GM12878 (cell line): ENCODE measurements around the gene SPAG9. TPM values are rescaled to one million over a fixed set of nuclear protein-coding genes. Genes with fewer than 3 reads are reported as not detected.

ENCODE experiments used
- ATAC-seq: fragments of 200-7000 bp; cut with Tn5 transposase; 3 replicates; pipeline ENCODE4 v1.9.1; 2020; ENCODE audit warnings: mild to moderate bottlenecking, moderate library complexity
- BruUV-seq: library from RNA; stranded (reverse); fragments of 400-500 nt; replicated peaks from 2 replicates; lab custom pipeline; 2021; lab: Mats Ljungman, UMichigan
- CTCF ChIA-PET: fragments of 300-600 bp; sonication (Branson Sonifier 250); formaldehyde crosslinking; extraction: SDS; loops from one replicate; lab custom pipeline; 2021; ENCODE audit warnings: inconsistent platforms; lab: Yijun Ruan, JAX
- POLR2A ChIA-PET: fragments of 350-600 bp; formaldehyde crosslinking; extraction: SDS; loops from one replicate; lab custom pipeline; 2021; ENCODE audit warnings: inconsistent platforms; lab: Charles Lee
- RAD21 ChIA-PET: fragments of 300-600 bp; sonication (Branson Sonifier 250); formaldehyde crosslinking; loops from one replicate; lab custom pipeline; 2023; ENCODE audit warnings: antibody characterized with exemption; ENCODE audit not compliant: unreplicated experiment; lab: Charles Lee
- SMC1A ChIA-PET: fragments of 300-600 bp; sonication (Branson Sonifier 250); formaldehyde crosslinking; loops from one replicate; lab custom pipeline; 2023; ENCODE audit not compliant: unreplicated experiment, uncharacterized antibody; lab: Charles Lee
- DNase-seq: peaks from one replicate; pipeline ENCODE4 v3.0.0-alpha.2; 2011; ENCODE audit warnings: low read depth, low spot score
- FAIRE-seq: peaks from 3 replicates; lab custom pipeline; 2011; peaks lifted over from hg19 to GRCh38; lab: Jason Lieb, UNC
- H2AFZ ChIP-seq: 2 replicates; pipeline ENCODE4 v1.6.0; 2011; ENCODE audit warnings: low read depth, low read length, control low read depth; ENCODE audit not compliant: control insufficient read depth
- H3K27ac ChIP-seq: 2 replicates; pipeline ENCODE4 v1.5.1; 2011; ENCODE audit warnings: control low read depth; ENCODE audit not compliant: control insufficient read depth, insufficient read depth
- H3K27me3 ChIP-seq, 2 experiments: replicated peaks in 1 of 2; 2 replicates each; pipeline versions ENCODE4 v1.6.0 to v1.6.1; 2011; ENCODE audit warnings: low read length in 1 of 2; ENCODE audit not compliant: control insufficient read depth in 2 of 2, insufficient read depth in 2 of 2
- H3K36me3 ChIP-seq, 2 experiments: 2 replicates each; pipeline ENCODE4 v1.5.1; 2011; ENCODE audit warnings: low read length in 1 of 2; ENCODE audit not compliant: control insufficient read depth in 2 of 2, insufficient read depth in 2 of 2
- H3K4me1 ChIP-seq: 2 replicates; pipeline ENCODE4 v1.6.1; 2011; ENCODE audit warnings: mild to moderate bottlenecking, low read length, moderate library complexity, mixed read lengths; ENCODE audit not compliant: control insufficient read depth, insufficient read depth
- H3K4me2 ChIP-seq: 2 replicates; pipeline ENCODE4 v1.6.0; 2011; ENCODE audit warnings: control low read depth; ENCODE audit not compliant: control insufficient read depth, insufficient read depth
- H3K4me3 ChIP-seq: fragments of 200-600 bp; sonication (generic); 2 replicates; pipeline ENCODE4 v1.5.1; 2016
- H3K79me2 ChIP-seq: 2 replicates; pipeline ENCODE4 v1.6.0; 2011; ENCODE audit warnings: low read length; ENCODE audit not compliant: control insufficient read depth, insufficient read depth
- H3K9ac ChIP-seq: 2 replicates; pipeline ENCODE4 v1.8.0; 2011; ENCODE audit warnings: low read length, control low read depth, mixed read lengths; ENCODE audit not compliant: control insufficient read depth, insufficient read depth
- H3K9me3 ChIP-seq: replicated peaks from 3 replicates; pipeline ENCODE4 v1.5.1; 2011; ENCODE audit warnings: mild to moderate bottlenecking, low read length; ENCODE audit not compliant: control insufficient read depth, insufficient read depth
- H4K20me1 ChIP-seq: 2 replicates; pipeline ENCODE4 v1.6.0; 2011; ENCODE audit not compliant: control insufficient read depth, insufficient read depth
- CREM ChIP-seq: IDR thresholded peaks from 2 replicates; pipeline ENCODE4 v1.6.1; 2014; ENCODE audit warnings: antibody characterized with exemption, low read depth
- DPF2 ChIP-seq: fragments of 450-650 bp; IDR thresholded peaks from 2 replicates; pipeline ENCODE4 v1.6.1; 2017; ENCODE audit warnings: mild to moderate bottlenecking
- E4F1 ChIP-seq: fragments of 450-650 bp; IDR thresholded peaks from 2 replicates; pipeline ENCODE4 v1.6.1; 2018; ENCODE audit warnings: borderline replicate concordance, mild to moderate bottlenecking; ENCODE audit not compliant: partially characterized antibody
- KAT2A ChIP-seq: conservative IDR thresholded peaks from 2 replicates; pipeline ENCODE4 v1.6.1; 2011; ENCODE audit warnings: low read depth, low read length; ENCODE audit not compliant: control insufficient read depth
- LARP7 ChIP-seq: fragments of 450-650 bp; IDR thresholded peaks from 2 replicates; pipeline ENCODE4 v1.6.1; 2017; ENCODE audit warnings: mild to moderate bottlenecking
- MYC ChIP-seq: IDR thresholded peaks from 2 replicates; pipeline ENCODE4 v1.6.1; 2011; ENCODE audit warnings: mild to moderate bottlenecking, low read length, moderate library complexity, inconsistent platforms; ENCODE audit not compliant: insufficient read depth, insufficient replicate concordance, insufficient read length, severe bottlenecking
- SIN3A ChIP-seq: IDR thresholded peaks from 2 replicates; pipeline ENCODE4 v1.6.1; 2012; ENCODE audit warnings: low read depth, low read length, improper control_type of control experiment
- TCF12 ChIP-seq: IDR thresholded peaks from 2 replicates; pipeline ENCODE4 v1.6.1; 2011; ENCODE audit warnings: low read depth, mild to moderate bottlenecking, low read length
- YY1 ChIP-seq: IDR thresholded peaks from 2 replicates; pipeline ENCODE4 v1.6.1; 2011; ENCODE audit warnings: low read depth, mild to moderate bottlenecking, low read length
- WGBS: methylation state at CpG from one replicate; pipeline ENCODE4 v1.1.6; 2016; ENCODE audit warnings: low lambda C conversion rate; ENCODE audit not compliant: insufficient replicate concordance, insufficient coverage; ENCODE audit errors: missing lambda C conversion rate; 5-methylcytosine and 5-hydroxymethylcytosine counted together
- in situ Hi-C: fragments of 300-500 bp; cut with MboI; formaldehyde crosslinking; loops from 9 replicates; pipeline ENCODE4 v1.14.3; 2018; ENCODE audit warnings: mixed read lengths
- intact Hi-C: fragments of 100-400 bp; cut with micrococcal nuclease; formaldehyde crosslinking; loops from one replicate; pipeline ENCODE4 v1.14.2; 2022; ENCODE audit not compliant: unreplicated experiment
- polyA plus RNA-seq, 11 experiments: library from polyadenylated mRNA; depleted of rRNA in 4 of 11; unstranded in 6 of 11; stranded (reverse) in 5 of 11; fragments of >200 nt; fragmentation: Nextera tagmentation in 4 of 11; fragmentation: Illumina TruSeq in 1 of 11; extraction: Ambion mirVana in 4 of 11; extraction: Trizol in 1 of 11; gene quantifications; 1 replicate in 1 of 11; 2 replicates in 10 of 11; pipeline versions ENCODE4 v1.2.1 to v1.2.3, GENCODE V29; 2011 to 2016; ENCODE audit warnings: inconsistent platforms in 2 of 11, missing spikeins in 2 of 11, low read depth in 1 of 11
- total RNA-seq, 4 experiments: library from RNA; depleted of rRNA in 3 of 4; stranded (reverse); fragments of >200 nt in 3 of 4; fragmentation: Illumina TruSeq in 1 of 4; extraction: Trizol in 1 of 4; gene quantifications; 2 replicates each; pipeline versions ENCODE4 v1.2.1 to v1.2.3, GENCODE V29; 2013 to 2021
- TF ChIP-seq, protein P1 (sequence below): IDR thresholded peaks from 2 replicates; pipeline ENCODE4 v1.6.1; 2012; ENCODE audit warnings: low read depth, low read length, improper control_type of control experiment
- TF ChIP-seq, protein P2 (sequence below): fragments of 450-650 bp; conservative IDR thresholded peaks from 2 replicates; pipeline ENCODE4 v1.6.1; 2017; ENCODE audit warnings: mild to moderate bottlenecking, moderate library complexity

SPAG9 gene
- total and polyA plus RNA-seq, 10 of the 15 experiments (the other 5 are each of a cell fraction or from before 2014, with no cell fraction given), result 6.6 to 42.0 (median 24.9) TPM

DNA sequence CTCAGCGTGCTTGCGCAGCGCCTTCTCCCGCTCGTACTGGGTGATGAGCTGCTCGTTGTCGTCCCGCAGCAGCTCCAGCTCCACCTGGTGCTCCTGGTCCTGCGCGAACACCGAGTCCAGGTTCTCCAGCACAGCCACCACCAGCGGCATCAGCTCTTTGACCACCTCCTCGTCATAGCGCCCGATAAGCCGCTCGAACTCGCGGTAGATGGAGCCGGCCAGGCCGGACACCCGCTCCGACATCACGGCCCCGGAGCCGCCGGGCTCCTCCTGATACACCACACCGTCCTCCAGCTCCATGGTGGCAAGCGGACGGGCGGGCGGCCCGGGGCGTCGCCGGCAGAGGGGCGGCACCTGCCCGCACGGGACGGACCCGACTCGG lies 320 bp downstream of the SPAG9 start:
- H3K4me1 ChIP-seq, result peaks cover 15% of the 10 kb centered on the region; the same call in 1 of the 2 replicates
- peak; percentile 45 for ATAC-seq
- H2AFZ ChIP-seq, result peak overlapping the region; percentile 77
- H3K4me2 ChIP-seq, result no peak overlapping the region; the same call in 1 of the 2 replicates
- H3K4me3 ChIP-seq, result peak overlapping the region; percentile 85
- H3K36me3 ChIP-seq, result no peaks in the 10 kb centered on the region
- no peaks in the 10 kb centered on the region for H3K9me3 ChIP-seq
- no peaks in the 10 kb centered on the region for H4K20me1 ChIP-seq
- ChIA-PET CTCF (interaction anchor here (0.8 to 3.3 kb wide), 4 partner anchors 28 to 121 kb away, joined by 4 to 17 read pairs (median 5); partner anchors contain the start of gene NME1), POLR2A (interaction anchor here (0.8 to 3.5 kb wide), 13 partner anchors 7 to 254 kb away, joined by 3 to 18 read pairs (median 5); partner anchors contain the start of genes NME1, NME2 and TOB1), SMC1A (interaction anchor here (0.8 to 2.6 kb wide), 4 partner anchors 32 to 356 kb away, joined by 3 to 16 read pairs (median 4); partner anchors contain the start of gene NME1), RAD21 (interaction anchor here (0.7 to 1.6 kb wide), 9 partner anchors 9 to 254 kb away, joined by 3 to 15 read pairs (median 4); partner anchors contain the start of genes NME1 and TOB1)
- peak overlapping the region; percentile 82 for H3K9ac ChIP-seq
- TF ChIP-seq LARP7 (peak; percentile 54; the same call in 1 of the 2 replicates), YY1 (0 out of 2 replicates have a peak, but pooled peaks have one; percentile 8), KAT2A (no peak), DPF2 (0 out of 2 replicates have a peak, but pooled peaks have one; percentile 18), CREM (0 out of 2 replicates have a peak, but pooled peaks have one; percentile 4), E4F1 (no peak), TCF12 (no peak), MYC (peak; percentile 24), SIN3A (peak; percentile 49; the same call in 1 of the 2 replicates)
- TF ChIP-seq, protein P1, sequence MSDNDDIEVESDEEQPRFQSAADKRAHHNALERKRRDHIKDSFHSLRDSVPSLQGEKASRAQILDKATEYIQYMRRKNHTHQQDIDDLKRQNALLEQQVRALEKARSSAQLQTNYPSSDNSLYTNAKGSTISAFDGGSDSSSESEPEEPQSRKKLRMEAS, result 0 out of 2 replicates have a peak, but pooled peaks have one; percentile 2
- TF ChIP-seq, protein P2, sequence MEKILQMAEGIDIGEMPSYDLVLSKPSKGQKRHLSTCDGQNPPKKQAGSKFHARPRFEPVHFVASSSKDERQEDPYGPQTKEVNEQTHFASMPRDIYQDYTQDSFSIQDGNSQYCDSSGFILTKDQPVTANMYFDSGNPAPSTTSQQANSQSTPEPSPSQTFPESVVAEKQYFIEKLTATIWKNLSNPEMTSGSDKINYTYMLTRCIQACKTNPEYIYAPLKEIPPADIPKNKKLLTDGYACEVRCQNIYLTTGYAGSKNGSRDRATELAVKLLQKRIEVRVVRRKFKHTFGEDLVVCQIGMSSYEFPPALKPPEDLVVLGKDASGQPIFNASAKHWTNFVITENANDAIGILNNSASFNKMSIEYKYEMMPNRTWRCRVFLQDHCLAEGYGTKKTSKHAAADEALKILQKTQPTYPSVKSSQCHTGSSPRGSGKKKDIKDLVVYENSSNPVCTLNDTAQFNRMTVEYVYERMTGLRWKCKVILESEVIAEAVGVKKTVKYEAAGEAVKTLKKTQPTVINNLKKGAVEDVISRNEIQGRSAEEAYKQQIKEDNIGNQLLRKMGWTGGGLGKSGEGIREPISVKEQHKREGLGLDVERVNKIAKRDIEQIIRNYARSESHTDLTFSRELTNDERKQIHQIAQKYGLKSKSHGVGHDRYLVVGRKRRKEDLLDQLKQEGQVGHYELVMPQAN, result peak; percentile 48; the same call in 1 of the 2 replicates
- H3K27ac ChIP-seq, result peak overlapping the region; percentile 80
- intact Hi-C loops, result no loop called here
- in situ Hi-C loops, result no loop called here
- no peak for FAIRE-seq
- peaks cover 47% of the 10 kb centered on the region for H3K79me2 ChIP-seq
- no peak for DNase-seq
- H3K27me3 ChIP-seq, result no peaks in the 10 kb centered on the region
- WGBS, result under 1% methylated on average over 42 of the region's 42 CpGs
- BruUV-seq, result no TSS peak
